ENCODE measurements around the gene TTC34.

The TTC34 gene

DNA sequence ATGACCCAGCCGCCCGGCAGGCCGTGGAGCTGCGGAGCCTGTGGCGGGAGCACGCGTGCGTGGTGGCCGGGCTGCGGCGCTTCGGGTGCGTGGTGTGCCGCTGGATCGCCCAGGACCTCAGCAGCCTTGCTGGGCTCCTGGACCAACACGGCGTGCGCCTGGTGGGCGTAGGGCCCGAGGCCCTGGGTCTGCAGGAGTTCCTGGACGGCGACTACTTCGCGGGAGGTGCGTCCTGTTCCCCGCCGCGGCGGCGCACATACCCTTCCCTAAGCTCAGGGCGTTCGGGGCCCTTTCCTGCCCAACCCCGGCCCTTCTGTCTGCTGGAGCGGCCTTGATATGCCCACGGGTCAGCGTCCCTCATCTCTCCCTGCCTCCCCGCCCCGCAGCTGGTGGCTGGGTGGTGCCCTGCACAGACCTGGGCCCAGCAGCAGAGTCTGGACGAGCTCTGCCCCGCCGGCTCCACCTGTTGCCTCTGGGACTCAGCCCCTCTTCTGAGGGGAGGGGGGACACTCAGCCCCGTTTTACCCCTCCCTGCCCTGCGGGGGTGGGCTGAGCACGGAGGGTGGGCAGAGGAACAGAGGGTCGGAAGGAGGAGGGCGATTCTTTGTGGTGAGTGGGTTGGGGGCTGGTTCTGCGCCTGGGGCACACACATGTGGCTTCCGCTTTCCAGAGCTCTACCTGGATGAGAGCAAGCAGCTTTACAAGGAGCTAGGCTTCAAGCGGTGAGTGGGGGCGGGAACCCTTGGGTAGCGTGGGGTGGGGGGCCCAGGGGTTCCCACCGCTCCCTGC is 214.2 kb downstream of the TTC34 start:
- DNase-seq = no peak

DNA sequence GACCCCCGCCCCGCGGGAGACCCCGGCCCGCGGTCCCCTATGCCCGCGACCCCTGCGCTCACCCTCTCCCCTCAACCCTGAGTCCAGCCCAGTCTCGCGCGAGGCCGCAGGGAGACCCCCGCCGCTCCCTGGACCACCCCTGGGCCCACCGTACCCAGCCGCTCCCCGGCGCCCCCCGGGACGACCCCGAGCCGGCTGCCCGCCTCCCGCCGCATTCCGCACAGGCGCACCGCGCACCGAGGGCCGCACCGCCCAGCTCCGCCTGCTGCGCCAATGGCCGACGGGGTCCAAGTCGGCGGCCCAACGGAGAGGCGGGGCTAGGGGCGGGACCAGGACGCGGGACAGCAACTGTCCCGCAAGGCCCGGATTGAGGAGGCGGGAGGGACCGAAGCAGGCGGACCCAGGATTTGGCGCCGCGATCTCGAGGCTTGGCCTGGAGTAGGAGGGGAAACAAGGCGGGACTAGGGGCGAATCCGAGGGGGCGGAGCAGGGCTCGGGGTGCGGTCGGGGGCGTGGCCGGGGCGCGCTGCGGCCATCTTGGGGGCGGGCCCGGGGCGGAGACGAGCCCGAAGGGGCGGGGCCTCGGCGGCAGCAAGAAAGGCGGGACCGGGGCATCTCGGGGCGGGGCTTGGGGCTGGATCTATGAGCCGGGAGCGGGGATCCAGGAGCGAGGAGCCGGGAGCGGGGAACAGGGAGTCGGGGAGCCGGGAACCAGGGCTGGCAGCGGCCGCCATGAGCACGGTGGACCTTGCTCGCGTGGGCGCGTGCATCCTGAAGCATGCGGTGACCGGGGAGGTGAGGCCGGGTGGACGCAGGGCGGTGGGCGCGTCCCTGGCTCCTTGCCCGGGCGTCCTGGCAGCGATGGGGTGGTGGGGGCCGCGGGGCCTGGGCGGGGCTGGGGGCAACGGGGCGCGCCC is 215.1 kb downstream of the TTC34 start, which contains the start of gene PRXL2B:
PRXL2B (plus strand) TSS at position 624 of the 917 bp plus-strand sequence; CDS start at position 733, 109 bp downstream.
- peak; percentile 94 for DNase-seq
